ENCODE measurements around the gene SLC17A5.
"Not testable (repeated sequence)": the region's sequence is repeated elsewhere in the genome, so short reads cannot be mapped to it uniquely, and the experiment has no call there.

The SLC17A5 gene

GRCh38 chr6:73565767-73566485, 87.9 kb downstream of the SLC17A5 start:
- no peak overlapping the region for H3K4me3 ChIP-seq (ENCODE audit: low read length)
- TF ChIP-seq CTCF (IDR thresholded peaks at IDR 0.05; ENCODE audit: insufficient read depth, low read depth, low read length, missing control alignments): no peak
- no peak for DNase-seq (ENCODE audit: low read depth)

- H3K4me3 ChIP-seq (ENCODE audit: low read length): no peak overlapping the region
- TF ChIP-seq CTCF (IDR thresholded peaks at IDR 0.05; ENCODE audit: insufficient read depth, low read depth, low read length, missing control alignments): no peak
- no peak for DNase-seq (ENCODE audit: low read depth)
Measured at GRCh38 chr6:73564578-73565345, 89.0 kb downstream of the SLC17A5 start.

- TF ChIP-seq CTCF (IDR thresholded peaks at IDR 0.05; ENCODE audit: insufficient read depth, low read depth, low read length, missing control alignments): no peak
- no peak overlapping the region for H3K4me3 ChIP-seq (ENCODE audit: low read length)
- DNase-seq (ENCODE audit: low read depth): no peak
Measured at GRCh38 chr6:73562558-73562957, 91.2 kb downstream of the SLC17A5 start.

- no peak overlapping the region for H3K4me3 ChIP-seq (ENCODE audit: low read length)
- no peak for TF ChIP-seq CTCF (IDR thresholded peaks at IDR 0.05; ENCODE audit: insufficient read depth, low read depth, low read length, missing control alignments)
- DNase-seq (ENCODE audit: low read depth): no peak
Measured at GRCh38 chr6:73560853-73561407, 92.9 kb downstream of the SLC17A5 start.

GRCh38 chr6:73560182-73560732, 93.5 kb downstream of the SLC17A5 start:
- no peak for DNase-seq (ENCODE audit: low read depth)
- no peak overlapping the region for H3K4me3 ChIP-seq (ENCODE audit: low read length)
- no peak for TF ChIP-seq CTCF (IDR thresholded peaks at IDR 0.05; ENCODE audit: insufficient read depth, low read depth, low read length, missing control alignments)

- DNase-seq (ENCODE audit: low read depth); H3K4me3 ChIP-seq (ENCODE audit: low read length): not testable (repeated sequence)
Measured at GRCh38 chr6:73559399-73559794, 94.4 kb downstream of the SLC17A5 start.
